Fibroblast of skin of back (primary cell): ENCODE results near the gene CEPT1.
A peak's percentile ranks its signal among the peaks of the same experiment; 100 is the strongest.

ENCODE experiments used
- DNase-seq: peaks from one replicate; pipeline ENCODE4 v3.0.0-alpha.2; 2013

CEPT1 gene

GRCh38 chr1:111193712-111194480 is 53.9 kb downstream of the CEPT1 start:
- DNase-seq: peak; percentile 19

- DNase-seq: no peak
Observed at GRCh38 chr1:111195002-111195684, 55.1 kb downstream of the CEPT1 start.

DNA sequence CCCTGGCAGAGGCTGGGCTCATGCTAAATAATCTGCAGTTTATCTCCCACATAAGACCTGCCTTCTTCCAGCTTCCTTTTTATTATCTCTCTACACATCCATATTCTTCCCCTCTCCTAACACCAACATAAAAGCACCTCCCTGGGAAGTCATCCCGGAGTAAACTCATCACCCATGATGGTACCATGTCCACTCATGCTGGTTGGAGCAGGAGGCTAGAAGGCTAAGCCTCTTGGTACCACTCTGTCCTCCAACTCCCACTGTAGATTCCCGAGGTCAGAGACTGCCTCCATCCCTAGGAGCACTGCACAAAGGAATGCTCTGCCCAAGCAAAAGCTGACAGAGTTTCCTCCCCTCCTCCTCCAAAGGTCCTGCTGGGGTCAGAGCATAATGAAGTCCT is 56.2 kb downstream of the CEPT1 start:
- DNase-seq: no peak

GRCh38 chr1:111197598-111198284 is 57.7 kb downstream of the CEPT1 start:
- DNase-seq: no peak

- no peak for DNase-seq
Observed at GRCh38 chr1:111198836-111199235, 58.8 kb downstream of the CEPT1 start.

- no peak for DNase-seq
Observed at GRCh38 chr1:111199329-111199728, 59.3 kb downstream of the CEPT1 start.

GRCh38 chr1:111199881-111200801 is 60.1 kb downstream of the CEPT1 start, which contains the start of gene DENND2D:
DENND2D (minus strand) TSS chr1:111200646; CDS start chr1:111200459, 187 bp downstream.
- DNase-seq: no peak

GRCh38 chr1:111200802-111201161 is 60.8 kb downstream of the CEPT1 start:
- no peak for DNase-seq

DNA sequence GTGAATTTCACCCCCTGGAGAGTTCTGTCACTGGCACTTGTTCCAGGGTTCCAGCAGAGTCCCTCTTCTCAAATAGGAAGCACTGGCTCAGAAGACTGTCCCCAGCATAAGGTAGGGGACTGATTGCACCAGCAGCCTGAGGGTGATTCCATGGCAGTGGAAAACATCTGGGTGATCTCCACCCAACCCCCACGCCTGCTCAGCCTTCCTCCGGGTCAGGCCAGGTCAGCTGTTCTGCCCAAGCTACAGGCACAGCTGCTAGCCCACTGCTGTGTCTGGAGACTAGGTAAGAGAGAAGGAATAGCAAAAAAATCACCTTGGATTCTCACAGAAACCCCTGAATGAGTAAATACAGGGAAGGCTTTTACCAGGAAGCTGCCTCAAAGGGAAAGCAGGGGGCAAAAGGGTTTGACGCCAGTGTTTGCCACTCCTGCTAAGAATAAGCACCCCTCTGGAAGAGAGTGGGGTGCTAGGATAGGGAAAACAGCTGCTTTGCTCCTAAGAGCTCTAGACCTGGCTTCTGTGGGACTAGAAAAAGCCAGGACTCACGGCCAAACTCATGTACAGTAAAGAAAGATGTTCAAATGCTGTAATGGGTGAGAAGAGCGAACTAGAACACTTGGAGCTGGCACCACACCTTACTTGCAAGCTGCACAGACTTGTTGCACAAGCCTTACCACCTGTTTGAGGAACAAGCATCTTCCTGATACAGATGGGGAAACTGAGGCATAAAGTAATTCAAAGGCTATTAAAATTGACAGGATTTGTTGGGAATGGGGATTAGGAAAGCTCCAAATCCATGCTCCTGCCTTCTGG is 61.5 kb downstream of the CEPT1 start:
- no peak for DNase-seq

GRCh38 chr1:111202366-111202706 is 62.3 kb downstream of the CEPT1 start:
- no peak for DNase-seq

GRCh38 chr1:111202707-111203623 is 62.9 kb downstream of the CEPT1 start:
- no peak for DNase-seq

DNA sequence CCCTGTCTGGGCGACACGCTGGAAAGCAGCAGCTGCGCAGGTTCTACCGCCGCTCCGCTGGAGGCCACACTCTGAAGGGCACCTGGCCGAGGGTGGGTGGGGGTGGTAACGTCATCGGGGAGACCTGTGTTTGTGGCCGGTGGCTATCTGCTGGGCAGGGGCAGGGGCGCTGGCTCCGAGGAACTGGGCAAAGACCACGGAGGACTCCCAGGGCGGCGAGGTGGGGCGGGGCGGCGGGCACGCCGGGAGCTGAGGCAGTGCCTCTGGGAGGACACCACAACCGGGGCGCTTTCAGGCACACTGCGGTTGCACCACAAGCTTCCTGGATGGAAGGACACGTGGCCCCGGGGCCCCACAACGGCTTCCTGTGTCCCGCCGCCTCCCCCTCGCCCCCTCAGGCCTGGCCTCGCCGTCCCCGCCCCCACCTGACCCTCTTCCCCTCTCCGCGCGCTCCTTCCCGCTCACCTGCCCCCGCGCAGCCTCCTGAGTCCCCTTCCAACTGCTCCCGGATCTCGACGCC is 63.7 kb downstream of the CEPT1 start:
- peak; percentile 29 for DNase-seq

DNA sequence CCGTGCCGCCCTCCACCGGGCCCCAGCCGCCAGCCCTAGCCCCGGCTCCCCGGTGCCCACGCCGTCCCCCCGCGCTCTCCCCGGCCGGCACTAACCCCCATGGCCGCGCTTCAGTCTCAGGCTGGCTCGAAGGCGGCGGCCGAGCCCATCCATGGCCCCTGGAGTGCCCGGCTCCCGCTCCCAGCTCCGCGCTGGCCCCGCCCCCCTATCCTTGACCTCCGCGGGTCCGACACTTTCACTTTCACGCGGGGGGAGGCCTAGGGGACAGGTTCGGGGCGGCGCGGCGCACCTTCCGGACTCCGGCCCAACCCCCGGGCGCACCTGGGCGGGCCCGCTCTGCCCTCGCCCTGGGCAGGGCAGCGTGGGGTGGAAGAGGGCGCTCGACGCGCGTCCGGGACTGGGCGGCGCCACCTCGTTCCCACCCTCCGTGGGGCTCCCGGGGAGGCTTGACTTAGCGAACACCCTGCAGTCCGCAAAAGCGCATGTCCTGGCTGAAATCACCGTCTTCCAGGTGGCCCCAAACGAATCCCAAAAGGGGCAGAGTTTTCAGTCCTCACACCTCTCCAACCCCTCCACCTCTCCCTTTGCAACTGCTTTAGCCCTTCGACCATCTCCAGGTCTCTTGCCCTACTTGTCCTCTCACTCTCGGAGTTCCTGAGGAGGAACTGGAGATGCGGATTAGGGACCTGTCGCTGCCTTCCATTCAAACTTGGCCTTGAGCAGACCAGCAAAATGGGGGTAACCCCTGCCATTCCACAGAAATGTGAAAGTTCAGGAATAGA is 64.4 kb downstream of the CEPT1 start:
- no peak for DNase-seq

- DNase-seq: no peak
Observed at GRCh38 chr1:111204983-111205713, 65.1 kb downstream of the CEPT1 start.

- DNase-seq: no peak
Observed at GRCh38 chr1:111205714-111206050, 65.7 kb downstream of the CEPT1 start.

DNA sequence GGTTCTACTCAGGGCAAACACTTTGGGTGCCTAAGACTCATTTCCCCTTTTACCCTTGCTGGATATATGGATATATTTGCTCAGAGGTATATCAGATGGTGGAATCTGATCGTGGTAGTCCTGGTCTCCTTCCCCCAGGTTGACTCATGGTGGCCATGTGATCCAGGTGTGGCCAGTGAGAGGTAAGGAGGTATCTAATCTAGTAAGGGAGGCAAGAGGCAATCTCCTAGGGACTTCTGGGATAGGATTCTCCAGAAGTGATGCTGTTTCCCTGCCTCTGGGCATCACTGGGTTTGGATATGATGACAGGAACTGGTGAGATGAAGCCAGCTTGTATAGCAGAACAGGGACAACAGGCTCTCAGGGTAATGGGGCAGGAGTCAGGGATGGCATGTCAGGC is 68.9 kb downstream of the CEPT1 start:
- no peak for DNase-seq

- no peak for DNase-seq
Observed at GRCh38 chr1:111209622-111210021, 69.6 kb downstream of the CEPT1 start.

GRCh38 chr1:111211921-111212320 is 71.9 kb downstream of the CEPT1 start:
- no peak for DNase-seq
